K562 (cell line): ENCODE results near the gene TMEM178A. TPM values are rescaled to one million over a fixed set of nuclear protein-coding genes. Genes with fewer than 3 reads are reported as not detected.

Experiments used
- ATAC-seq: fragments of 200-7000 bp; cut with Tn5 transposase; 3 replicates; pipeline ENCODE4 v1.9.1; 2020; ENCODE audit warnings: moderate library complexity
- BruUV-seq: library from RNA; stranded (reverse); fragments of 400-500 nt; replicated peaks from 2 replicates; lab custom pipeline; 2021; lab: Mats Ljungman, UMichigan
- CTCF ChIA-PET: fragments of 300-600 bp; formaldehyde crosslinking; extraction: SDS; loops from one replicate; lab custom pipeline; 2021; ENCODE audit warnings: low intra/inter-chr PET ratio; lab: Yijun Ruan, JAX
- POLR2A ChIA-PET: fragments of 300-600, 350-650 bp; sonication (Branson Sonifier 250); formaldehyde crosslinking; extraction: SDS; loops from one replicate; lab custom pipeline; 2021; ENCODE audit warnings: antibody characterized with exemption, inconsistent platforms; lab: Yijun Ruan, JAX
- DNase-seq, 4 experiments: peaks; one replicate each; pipeline versions ENCODE4 v3.0.0 to v3.0.0-alpha.2; 2011 to 2018; ENCODE audit warnings: low spot score in 3 of 4, mixed read lengths in 3 of 4; ENCODE audit errors: extremely low read depth in 1 of 4
- FAIRE-seq: peaks from 2 replicates; lab custom pipeline; 2011; peaks lifted over from hg19 to GRCh38; lab: Jason Lieb, UNC
- H2AFZ ChIP-seq: 2 replicates; pipeline ENCODE4 v1.6.0; 2011; ENCODE audit warnings: low read depth, low read length, control low read depth, inconsistent platforms
- H3K27ac ChIP-seq: fragments of 200-600 bp; 3 replicates; pipeline ENCODE4 v1.8.0; 2011; ENCODE audit warnings: low read depth, mild to moderate bottlenecking, control low read depth, inconsistent platforms, low read length, moderate library complexity, mixed read lengths; ENCODE audit errors: extremely low read depth
- H3K27me3 ChIP-seq, 2 experiments: fragments of 300-600 bp in 1 of 2; 2 replicates in 1 of 2; 3 replicates in 1 of 2; pipeline versions ENCODE4 v1.6.0 to v1.8.0; 2011; ENCODE audit warnings: inconsistent platforms in 2 of 2, low read length in 2 of 2, mild to moderate bottlenecking in 1 of 2, mixed read lengths in 1 of 2, moderate library complexity in 1 of 2; ENCODE audit not compliant: control insufficient read depth in 2 of 2, insufficient read depth in 2 of 2
- H3K36me3 ChIP-seq: fragments of 300-600 bp; 3 replicates; pipeline ENCODE4 v1.8.0; 2011; ENCODE audit warnings: mild to moderate bottlenecking, low read length, inconsistent platforms; ENCODE audit not compliant: control insufficient read depth, insufficient read depth
- H3K4me1 ChIP-seq, 2 experiments: fragments of 200-600 bp in 1 of 2; replicated peaks in 1 of 2; 2 replicates in 1 of 2; 3 replicates in 1 of 2; pipeline versions ENCODE4 v1.5.1 to v1.8.0; 2011; ENCODE audit warnings: inconsistent platforms in 2 of 2, low read length in 2 of 2, mild to moderate bottlenecking in 1 of 2, mixed read lengths in 1 of 2, moderate library complexity in 1 of 2; ENCODE audit not compliant: control insufficient read depth in 2 of 2, insufficient read depth in 2 of 2
- H3K4me2 ChIP-seq: 2 replicates; pipeline ENCODE4 v1.6.1; 2011; ENCODE audit warnings: low read length, control low read depth, inconsistent platforms, mixed read lengths; ENCODE audit not compliant: insufficient read depth
- H3K4me3 ChIP-seq: fragments of 200-600 bp; sonication (generic), shearing (Covaris generic); 2 replicates; pipeline ENCODE4 v1.5.1; 2016; ENCODE audit warnings: control low read depth, inconsistent platforms
- H3K79me2 ChIP-seq: fragments of 200-600 bp; 3 replicates; pipeline ENCODE4 v1.8.0; 2011; ENCODE audit warnings: low read length, inconsistent platforms; ENCODE audit not compliant: control insufficient read depth, insufficient read depth
- H3K9ac ChIP-seq, 2 experiments: 2 replicates each; pipeline versions ENCODE4 v1.6.0 to v1.6.1; 2011; ENCODE audit warnings: low read depth in 2 of 2, low read length in 2 of 2, control low read depth in 1 of 2, inconsistent platforms in 1 of 2, mild to moderate bottlenecking in 1 of 2, mixed read lengths in 1 of 2; ENCODE audit not compliant: insufficient read depth in 1 of 2
- H3K9me1 ChIP-seq: one replicate; pipeline ENCODE4 v1.6.0; 2011; ENCODE audit warnings: inconsistent platforms, mild to moderate bottlenecking, low read length, moderate library complexity; ENCODE audit not compliant: control insufficient read depth, insufficient read depth
- H3K9me3 ChIP-seq: replicated peaks from 2 replicates; pipeline ENCODE4 v1.5.1; 2011; ENCODE audit warnings: low read depth, low read length, inconsistent platforms; ENCODE audit not compliant: control insufficient read depth, insufficient read depth
- H4K20me1 ChIP-seq: replicated peaks from 2 replicates; pipeline ENCODE4 v1.6.1; 2011; ENCODE audit warnings: low read length, inconsistent platforms, mixed read lengths; ENCODE audit not compliant: control insufficient read depth, insufficient read depth
- CBFA2T3 ChIP-seq: fragments of 450-650 bp; IDR thresholded peaks from 2 replicates; pipeline ENCODE4 v1.6.1; 2017
- JUND ChIP-seq, 2 experiments: IDR thresholded peaks; 2 replicates in 1 of 2; 3 replicates in 1 of 2; pipeline ENCODE4 v1.6.1; 2011; ENCODE audit warnings: borderline replicate concordance in 2 of 2, low read depth in 2 of 2, low read length in 2 of 2, improper control_type of control experiment in 1 of 2, missing biosample characterization in 1 of 2, missing genetic modification characterization in 1 of 2, missing genetic modification reagents in 1 of 2
- KAT8 ChIP-seq: fragments of 450-650 bp; IDR thresholded peaks from 2 replicates; pipeline ENCODE4 v1.6.1; 2016; ENCODE audit warnings: low read depth, mild to moderate bottlenecking
- LCOR ChIP-seq: sonication (generic); formaldehyde crosslinking; IDR thresholded peaks from 2 replicates; pipeline ENCODE4 v1.8.0; 2022; ENCODE audit warnings: mild to moderate bottlenecking, missing genetic modification reagents
- SMC3 ChIP-seq: conservative IDR thresholded peaks from 2 replicates; pipeline ENCODE4 v1.6.1; 2011; ENCODE audit warnings: low read depth, low read length, improper control_type of control experiment; ENCODE audit not compliant: insufficient read depth
- WGBS: fragments of 100-300 bp; shearing (Covaris generic); methylation state at CpG from one replicate; pipeline ENCODE4 v1.1.6; 2016; ENCODE audit warnings: low coverage, mixed read lengths; ENCODE audit not compliant: insufficient coverage; ENCODE audit errors: missing lambda C conversion rate; 5-methylcytosine and 5-hydroxymethylcytosine counted together
- in situ Hi-C: fragments of 300-500 bp; cut with MboI; formaldehyde crosslinking; loops from 4 replicates; pipeline ENCODE4 v1.15.0; 2018; ENCODE audit warnings: inconsistent platforms, mixed read lengths
- intact Hi-C: fragments of 100-400 bp; cut with micrococcal nuclease; formaldehyde crosslinking; loops from 2 replicates; pipeline ENCODE4 v1.14.2; 2022
- polyA plus RNA-seq, 8 experiments: library from polyadenylated mRNA; depleted of rRNA in 4 of 8; stranded (reverse) in 5 of 8; unstranded in 3 of 8; fragments of >200 nt; fragmentation: Nextera tagmentation in 2 of 8; fragmentation: Illumina TruSeq in 1 of 8; extraction: Ambion mirVana in 2 of 8; extraction: Trizol in 1 of 8; gene quantifications; 2 replicates each; pipeline versions ENCODE4 v1.2.1 to v1.2.3, GENCODE V29; 2011 to 2014; ENCODE audit warnings: inconsistent platforms in 1 of 8, missing spikeins in 1 of 8
- total RNA-seq, 7 experiments: library from RNA; depleted of rRNA in 6 of 7; stranded (reverse); fragments of >200 nt in 6 of 7; fragmentation: Illumina TruSeq in 2 of 7; extraction: Trizol in 2 of 7; gene quantifications; 2 replicates each; pipeline versions ENCODE4 v1.2.1 to v1.2.3, GENCODE V29; 2011 to 2021; ENCODE audit warnings: low replicate concordance in 1 of 7
- TF ChIP-seq, protein P1 (sequence below): fragments of 450-650 bp; IDR thresholded peaks from 2 replicates; pipeline ENCODE4 v1.6.1; 2016
- TF ChIP-seq, protein P2 (sequence below), 2 experiments: IDR thresholded peaks in 1 of 2; conservative IDR thresholded peaks in 1 of 2; 2 replicates each; pipeline ENCODE4 v1.6.1; 2016; ENCODE audit warnings: low read depth in 2 of 2, mild to moderate bottlenecking in 1 of 2, missing compliant biosample characterization in 1 of 2, missing genetic modification characterization in 1 of 2, moderate library complexity in 1 of 2
- TF ChIP-seq, protein P3 (sequence below): fragments of 450-650 bp; IDR thresholded peaks from 2 replicates; pipeline ENCODE4 v1.6.1; 2018; ENCODE audit not compliant: partially characterized antibody
- TF ChIP-seq, protein P4 (sequence below): fragments of 450-650 bp; IDR thresholded peaks from 2 replicates; pipeline ENCODE4 v1.6.1; 2017; ENCODE audit warnings: mild to moderate bottlenecking, moderate library complexity
- TF ChIP-seq, protein P5 (sequence below): fragments of 450-650 bp; formaldehyde crosslinking; IDR thresholded peaks from 2 replicates; pipeline ENCODE4 v1.4.0; 2020; ENCODE audit warnings: mild to moderate bottlenecking, moderate library complexity

Gene TMEM178A
- total and polyA plus RNA-seq, 9 of the 15 experiments (the other 6 are each of a cell fraction or from before 2014, with no cell fraction given): 0.04 to 0.17 TPM; not detected in 7

DNA sequence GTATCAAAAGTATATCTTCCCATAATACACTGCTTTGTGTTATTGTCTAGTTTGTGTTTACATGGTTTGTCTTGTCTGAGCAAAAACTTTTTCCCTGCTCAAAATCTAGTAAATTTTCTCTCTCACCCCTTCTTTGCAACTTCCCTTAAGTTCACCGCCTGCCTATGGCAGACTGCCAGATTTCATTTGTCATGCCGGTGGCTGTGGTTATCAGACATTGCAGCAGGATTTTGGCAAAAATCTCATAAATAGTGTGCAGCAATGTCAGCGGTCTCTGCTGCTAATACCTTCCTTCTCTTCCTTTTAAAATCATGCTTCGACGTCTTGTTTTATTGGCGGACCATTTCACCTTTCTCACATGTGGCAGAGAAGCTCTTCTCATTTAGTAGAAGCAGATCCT lies 45.6 kb upstream of the TMEM178A start:
- FAIRE-seq: peak; percentile 87
- CTCF ChIA-PET: no interaction called here
- TF ChIP-seq, protein P1, sequence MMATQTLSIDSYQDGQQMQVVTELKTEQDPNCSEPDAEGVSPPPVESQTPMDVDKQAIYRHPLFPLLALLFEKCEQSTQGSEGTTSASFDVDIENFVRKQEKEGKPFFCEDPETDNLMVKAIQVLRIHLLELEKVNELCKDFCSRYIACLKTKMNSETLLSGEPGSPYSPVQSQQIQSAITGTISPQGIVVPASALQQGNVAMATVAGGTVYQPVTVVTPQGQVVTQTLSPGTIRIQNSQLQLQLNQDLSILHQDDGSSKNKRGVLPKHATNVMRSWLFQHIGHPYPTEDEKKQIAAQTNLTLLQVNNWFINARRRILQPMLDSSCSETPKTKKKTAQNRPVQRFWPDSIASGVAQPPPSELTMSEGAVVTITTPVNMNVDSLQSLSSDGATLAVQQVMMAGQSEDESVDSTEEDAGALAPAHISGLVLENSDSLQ: peak; percentile 86
- TF ChIP-seq, protein P2, sequence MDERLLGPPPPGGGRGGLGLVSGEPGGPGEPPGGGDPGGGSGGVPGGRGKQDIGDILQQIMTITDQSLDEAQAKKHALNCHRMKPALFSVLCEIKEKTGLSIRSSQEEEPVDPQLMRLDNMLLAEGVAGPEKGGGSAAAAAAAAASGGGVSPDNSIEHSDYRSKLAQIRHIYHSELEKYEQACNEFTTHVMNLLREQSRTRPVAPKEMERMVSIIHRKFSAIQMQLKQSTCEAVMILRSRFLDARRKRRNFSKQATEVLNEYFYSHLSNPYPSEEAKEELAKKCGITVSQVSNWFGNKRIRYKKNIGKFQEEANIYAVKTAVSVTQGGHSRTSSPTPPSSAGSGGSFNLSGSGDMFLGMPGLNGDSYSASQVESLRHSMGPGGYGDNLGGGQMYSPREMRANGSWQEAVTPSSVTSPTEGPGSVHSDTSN (CRISPR knock-in tag; IDR thresholded peaks at IDR 0.05; ENCODE audit: low read depth): no peak
- TF ChIP-seq, protein P2 (tag; conservative IDR thresholded peaks at IDR 0.05; ENCODE audit: low read depth): peak; percentile 95
- TF ChIP-seq KAT8 (no peak), LCOR (CRISPR knock-in tag) (peak; percentile 64; the same call in 1 of the 2 replicates), CBFA2T3 (peak; percentile 76), JUND (IDR thresholded peaks at IDR 0.05; ENCODE audit: borderline replicate concordance, low read depth, low read length) (peak; percentile 45; the same call in 1 of the 2 replicates), JUND (tag; IDR thresholded peaks at IDR 0.05; ENCODE audit: borderline replicate concordance, low read depth, low read length) (no peak; the same call in 2 of the 3 replicates), SMC3 (no peak)
- TF ChIP-seq, protein P3, sequence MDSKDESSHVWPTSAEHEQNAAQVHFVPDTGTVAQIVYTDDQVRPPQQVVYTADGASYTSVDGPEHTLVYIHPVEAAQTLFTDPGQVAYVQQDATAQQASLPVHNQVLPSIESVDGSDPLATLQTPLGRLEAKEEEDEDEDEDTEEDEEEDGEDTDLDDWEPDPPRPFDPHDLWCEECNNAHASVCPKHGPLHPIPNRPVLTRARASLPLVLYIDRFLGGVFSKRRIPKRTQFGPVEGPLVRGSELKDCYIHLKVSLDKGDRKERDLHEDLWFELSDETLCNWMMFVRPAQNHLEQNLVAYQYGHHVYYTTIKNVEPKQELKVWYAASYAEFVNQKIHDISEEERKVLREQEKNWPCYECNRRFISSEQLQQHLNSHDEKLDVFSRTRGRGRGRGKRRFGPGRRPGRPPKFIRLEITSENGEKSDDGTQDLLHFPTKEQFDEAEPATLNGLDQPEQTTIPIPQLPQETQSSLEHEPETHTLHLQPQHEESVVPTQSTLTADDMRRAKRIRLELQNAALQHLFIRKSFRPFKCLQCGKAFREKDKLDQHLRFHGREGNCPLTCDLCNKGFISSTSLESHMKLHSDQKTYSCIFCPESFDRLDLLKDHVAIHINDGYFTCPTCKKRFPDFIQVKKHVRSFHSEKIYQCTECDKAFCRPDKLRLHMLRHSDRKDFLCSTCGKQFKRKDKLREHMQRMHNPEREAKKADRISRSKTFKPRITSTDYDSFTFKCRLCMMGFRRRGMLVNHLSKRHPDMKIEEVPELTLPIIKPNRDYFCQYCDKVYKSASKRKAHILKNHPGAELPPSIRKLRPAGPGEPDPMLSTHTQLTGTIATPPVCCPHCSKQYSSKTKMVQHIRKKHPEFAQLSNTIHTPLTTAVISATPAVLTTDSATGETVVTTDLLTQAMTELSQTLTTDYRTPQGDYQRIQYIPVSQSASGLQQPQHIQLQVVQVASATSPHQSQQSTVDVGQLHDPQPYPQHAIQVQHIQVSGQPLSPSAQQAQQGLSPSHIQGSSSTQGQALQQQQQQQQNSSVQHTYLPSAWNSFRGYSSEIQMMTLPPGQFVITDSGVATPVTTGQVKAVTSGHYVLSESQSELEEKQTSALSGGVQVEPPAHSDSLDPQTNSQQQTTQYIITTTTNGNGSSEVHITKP: no peak
- TF ChIP-seq, protein P4, sequence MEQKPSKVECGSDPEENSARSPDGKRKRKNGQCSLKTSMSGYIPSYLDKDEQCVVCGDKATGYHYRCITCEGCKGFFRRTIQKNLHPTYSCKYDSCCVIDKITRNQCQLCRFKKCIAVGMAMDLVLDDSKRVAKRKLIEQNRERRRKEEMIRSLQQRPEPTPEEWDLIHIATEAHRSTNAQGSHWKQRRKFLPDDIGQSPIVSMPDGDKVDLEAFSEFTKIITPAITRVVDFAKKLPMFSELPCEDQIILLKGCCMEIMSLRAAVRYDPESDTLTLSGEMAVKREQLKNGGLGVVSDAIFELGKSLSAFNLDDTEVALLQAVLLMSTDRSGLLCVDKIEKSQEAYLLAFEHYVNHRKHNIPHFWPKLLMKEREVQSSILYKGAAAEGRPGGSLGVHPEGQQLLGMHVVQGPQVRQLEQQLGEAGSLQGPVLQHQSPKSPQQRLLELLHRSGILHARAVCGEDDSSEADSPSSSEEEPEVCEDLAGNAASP: no peak
- TF ChIP-seq, protein P5, sequence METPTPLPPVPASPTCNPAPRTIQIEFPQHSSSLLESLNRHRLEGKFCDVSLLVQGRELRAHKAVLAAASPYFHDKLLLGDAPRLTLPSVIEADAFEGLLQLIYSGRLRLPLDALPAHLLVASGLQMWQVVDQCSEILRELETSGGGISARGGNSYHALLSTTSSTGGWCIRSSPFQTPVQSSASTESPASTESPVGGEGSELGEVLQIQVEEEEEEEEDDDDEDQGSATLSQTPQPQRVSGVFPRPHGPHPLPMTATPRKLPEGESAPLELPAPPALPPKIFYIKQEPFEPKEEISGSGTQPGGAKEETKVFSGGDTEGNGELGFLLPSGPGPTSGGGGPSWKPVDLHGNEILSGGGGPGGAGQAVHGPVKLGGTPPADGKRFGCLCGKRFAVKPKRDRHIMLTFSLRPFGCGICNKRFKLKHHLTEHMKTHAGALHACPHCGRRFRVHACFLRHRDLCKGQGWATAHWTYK: no peak

More for the DNA sequence above, 45.6 kb upstream of the TMEM178A start:
- Histone ChIP-seq H2AFZ (no peak overlapping the region), H3K4me2 (no peak overlapping the region), H3K9me3 (no peaks in the 10 kb centered on the region), H4K20me1 (no peaks in the 10 kb centered on the region), H3K27me3 (peaks cover 0 to 5% of the 10 kb centered on the region in 2 experiments; a peak in 1 of 5 replicates), H3K36me3 (no peaks in the 10 kb centered on the region), H3K9ac (no peak overlapping the region), H3K27ac (no peak overlapping the region), H3K79me2 (no peaks in the 10 kb centered on the region), H3K4me1 (peaks cover 0 to 4% of the 10 kb centered on the region in 2 experiments; a peak in 3 of 5 replicates), H3K4me3 (no peak overlapping the region), H3K9me1 (no peaks in the 10 kb centered on the region)
- WGBS: 1% methylated on average over 6 of the region's 6 CpGs
- POLR2A ChIA-PET: interaction anchor here (0.6 to 0.7 kb wide), 2 partner anchors 20 to 197 kb away, joined by 3 read pairs; no protein-coding TSS in a partner anchor
- DNase-seq (peak; percentile 15 to 86 (median 48)), ATAC-seq (peak; percentile 89)
- in situ Hi-C loops (no loop called here), intact Hi-C loops (no loop called here)
- BruUV-seq: no TSS peak
